HepG2 (cell line): ENCODE data around the gene TRIM8. TPM values are rescaled to one million over a fixed set of nuclear protein-coding genes. Genes with fewer than 3 reads are reported as not detected.

ENCODE experiments used
- FLYWCH1 ChIP-seq: sonication (generic); formaldehyde crosslinking; IDR thresholded peaks from 2 replicates; pipeline ENCODE4 v1.8.1; 2023; ENCODE audit warnings: mild to moderate bottlenecking, missing genetic modification reagents
- HNRNPLL ChIP-seq: fragments of 200-400 bp; formaldehyde crosslinking; IDR thresholded peaks from 2 replicates; pipeline ENCODE4 v1.6.1; 2017; ENCODE audit warnings: mild to moderate bottlenecking, low read depth, low read length; ENCODE audit not compliant: poor library complexity, severe bottlenecking
- JDP2 ChIP-seq: sonication (generic); formaldehyde crosslinking; IDR thresholded peaks from 2 replicates; pipeline ENCODE4 v1.8.1; 2022; ENCODE audit warnings: missing genetic modification reagents, borderline replicate concordance
- KAT8 ChIP-seq: IDR thresholded peaks from 2 replicates; pipeline ENCODE4 v1.6.1; 2016; ENCODE audit warnings: missing genetic modification reagents, missing compliant biosample characterization
- KLF11 ChIP-seq: IDR thresholded peaks from 2 replicates; pipeline ENCODE4 v1.6.1; 2016; ENCODE audit warnings: missing compliant biosample characterization
- KLF12 ChIP-seq: sonication (generic); formaldehyde crosslinking; IDR thresholded peaks from 2 replicates; pipeline ENCODE4 v1.4.0; 2020; ENCODE audit warnings: missing genetic modification reagents, borderline replicate concordance
- NR0B2 ChIP-seq: sonication (generic); formaldehyde crosslinking; IDR thresholded peaks from 2 replicates; pipeline ENCODE4 v1.4.0; 2020; ENCODE audit warnings: mild to moderate bottlenecking, missing genetic modification reagents
- PHF21A ChIP-seq: sonication (generic); formaldehyde crosslinking; IDR thresholded peaks from 2 replicates; pipeline ENCODE4 v1.5.0; 2020; ENCODE audit warnings: mild to moderate bottlenecking, missing genetic modification reagents
- SAP130 ChIP-seq: IDR thresholded peaks from 2 replicates; pipeline ENCODE4 v1.6.1; 2016; ENCODE audit warnings: low read depth
- SOX5 ChIP-seq: IDR thresholded peaks from 2 replicates; pipeline ENCODE4 v1.6.1; 2016; ENCODE audit warnings: borderline replicate concordance
- TEAD2 ChIP-seq: sonication (generic); formaldehyde crosslinking; IDR thresholded peaks from 2 replicates; pipeline ENCODE4 v1.9.0; 2021; ENCODE audit warnings: missing genetic modification reagents
- THAP11 ChIP-seq: IDR thresholded peaks from 2 replicates; pipeline ENCODE4 v1.6.1; 2016; ENCODE audit warnings: missing biosample characterization, missing genetic modification reagents
- THAP7 ChIP-seq: sonication (generic); formaldehyde crosslinking; IDR thresholded peaks from 2 replicates; pipeline ENCODE4 v1.8.1; 2023; ENCODE audit warnings: mild to moderate bottlenecking, missing genetic modification reagents
- XBP1 ChIP-seq: sonication (generic); formaldehyde crosslinking; IDR thresholded peaks from 2 replicates; pipeline ENCODE4 v1.5.0; 2020; ENCODE audit warnings: missing genetic modification reagents
- ZBED4 ChIP-seq: sonication (generic); formaldehyde crosslinking; IDR thresholded peaks from 2 replicates; pipeline ENCODE4 v1.4.0; 2020; ENCODE audit warnings: missing genetic modification reagents, borderline replicate concordance
- ZNF740 ChIP-seq: sonication (generic); formaldehyde crosslinking; IDR thresholded peaks from 2 replicates; pipeline ENCODE4 v1.4.0; 2020; ENCODE audit warnings: missing genetic modification reagents
- ZNF790 ChIP-seq: sonication (generic); formaldehyde crosslinking; IDR thresholded peaks from 2 replicates; pipeline ENCODE4 v1.8.0; 2022; ENCODE audit warnings: missing genetic modification reagents, mild to moderate bottlenecking, borderline replicate concordance
- ZNF841 ChIP-seq: sonication (generic); formaldehyde crosslinking; IDR thresholded peaks from 2 replicates; pipeline ENCODE4 v1.8.1; 2023; ENCODE audit warnings: missing genetic modification reagents, borderline replicate concordance
- ZNF891 ChIP-seq: sonication (generic); formaldehyde crosslinking; IDR thresholded peaks from 2 replicates; pipeline ENCODE4 v1.5.0; 2020; ENCODE audit warnings: mild to moderate bottlenecking, missing genetic modification reagents
- polyA plus RNA-seq, 8 experiments: library from polyadenylated mRNA; depleted of rRNA in 3 of 8; stranded (reverse) in 7 of 8; unstranded in 1 of 8; fragments of >200 nt; fragmentation: Illumina TruSeq in 4 of 8; extraction: Trizol in 4 of 8; gene quantifications; 2 replicates each; pipeline versions ENCODE4 v1.2.1 to v1.2.3, GENCODE V29; 2011 to 2016; ENCODE audit warnings: low read depth in 4 of 8, missing spikeins in 1 of 8, mixed read lengths in 1 of 8; ENCODE audit not compliant: insufficient read depth in 1 of 8
- total RNA-seq, 5 experiments: library from RNA; depleted of rRNA; stranded (reverse); fragments of >200 nt; fragmentation: Illumina TruSeq; extraction: Trizol; gene quantifications; 2 replicates each; pipeline ENCODE4 v1.2.3, GENCODE V29; 2016; ENCODE audit warnings: low read depth in 1 of 5
- TF ChIP-seq, protein P1 (sequence below): sonication (generic); formaldehyde crosslinking; IDR thresholded peaks from 2 replicates; pipeline ENCODE4 v1.4.0; 2020; ENCODE audit warnings: missing genetic modification reagents

Gene TRIM8
- total and polyA plus RNA-seq, 2 of the 13 experiments (the other 11 are each of a cell fraction or from before 2014, with no cell fraction given), result 38.9 to 66.5 TPM

GRCh38 chr10:102641880-102642735 lies 2.2 kb upstream of the TRIM8 start (continued):
- TF ChIP-seq JDP2 (CRISPR knock-in tag), result no peak
- TF ChIP-seq HNRNPLL, result peak; percentile 79
- TF ChIP-seq TEAD2 (CRISPR knock-in tag), result no peak
- TF ChIP-seq ZNF891 (CRISPR knock-in tag), result peak; percentile 69; the same call in 1 of the 2 replicates
- TF ChIP-seq NR0B2 (CRISPR knock-in tag), result 0 out of 2 replicates have a peak, but pooled peaks have one; percentile 48
- TF ChIP-seq PHF21A (CRISPR knock-in tag), result peak; percentile 40; the same call in 1 of the 2 replicates
- peak; percentile 96; the same call in 1 of the 2 replicates for TF ChIP-seq ZBED4 (CRISPR knock-in tag)
- TF ChIP-seq, protein P1, sequence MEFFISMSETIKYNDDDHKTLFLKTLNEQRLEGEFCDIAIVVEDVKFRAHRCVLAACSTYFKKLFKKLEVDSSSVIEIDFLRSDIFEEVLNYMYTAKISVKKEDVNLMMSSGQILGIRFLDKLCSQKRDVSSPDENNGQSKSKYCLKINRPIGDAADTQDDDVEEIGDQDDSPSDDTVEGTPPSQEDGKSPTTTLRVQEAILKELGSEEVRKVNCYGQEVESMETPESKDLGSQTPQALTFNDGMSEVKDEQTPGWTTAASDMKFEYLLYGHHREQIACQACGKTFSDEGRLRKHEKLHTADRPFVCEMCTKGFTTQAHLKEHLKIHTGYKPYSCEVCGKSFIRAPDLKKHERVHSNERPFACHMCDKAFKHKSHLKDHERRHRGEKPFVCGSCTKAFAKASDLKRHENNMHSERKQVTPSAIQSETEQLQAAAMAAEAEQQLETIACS, result no peak
- peak; percentile 34; the same call in 1 of the 2 replicates for TF ChIP-seq KAT8 (CRISPR knock-in tag)
- no peak for TF ChIP-seq ZNF740 (CRISPR knock-in tag)
- no peak for TF ChIP-seq KLF11 (CRISPR knock-in tag)
- TF ChIP-seq THAP11 (CRISPR knock-in tag), result peak; percentile 74
- TF ChIP-seq SAP130 (CRISPR knock-in tag), result peak; percentile 68
- TF ChIP-seq ZNF841, result no peak
- 0 out of 2 replicates have a peak, but pooled peaks have one; percentile 1 for TF ChIP-seq SOX5 (CRISPR knock-in tag)
- no peak for TF ChIP-seq THAP7
- TF ChIP-seq KLF12 (CRISPR knock-in tag), result peak; percentile 43; the same call in 1 of the 2 replicates
- no peak for TF ChIP-seq XBP1
- no peak for TF ChIP-seq FLYWCH1 (CRISPR knock-in tag)
- no peak; the same call in 1 of the 2 replicates for TF ChIP-seq ZNF790 (CRISPR knock-in tag)
